Pulmonary artery endothelial cell (primary cell): ENCODE results near the gene SLC6A5. TPM values are rescaled to one million over a fixed set of nuclear protein-coding genes. Genes with fewer than 3 reads are reported as not detected.

Experiments
- DNase-seq: peaks from one replicate; pipeline ENCODE4 v3.0.0-alpha.2; 2011; ENCODE audit warnings: low read depth, low spot score
- total RNA-seq: library from RNA; depleted of rRNA; stranded (reverse); fragments of >200 nt; gene quantifications from 2 replicates; pipeline ENCODE4 v1.2.3, GENCODE V29; 2014

SLC6A5 gene
- total RNA-seq, 1 donor from 2014 or later: not detected

DNA sequence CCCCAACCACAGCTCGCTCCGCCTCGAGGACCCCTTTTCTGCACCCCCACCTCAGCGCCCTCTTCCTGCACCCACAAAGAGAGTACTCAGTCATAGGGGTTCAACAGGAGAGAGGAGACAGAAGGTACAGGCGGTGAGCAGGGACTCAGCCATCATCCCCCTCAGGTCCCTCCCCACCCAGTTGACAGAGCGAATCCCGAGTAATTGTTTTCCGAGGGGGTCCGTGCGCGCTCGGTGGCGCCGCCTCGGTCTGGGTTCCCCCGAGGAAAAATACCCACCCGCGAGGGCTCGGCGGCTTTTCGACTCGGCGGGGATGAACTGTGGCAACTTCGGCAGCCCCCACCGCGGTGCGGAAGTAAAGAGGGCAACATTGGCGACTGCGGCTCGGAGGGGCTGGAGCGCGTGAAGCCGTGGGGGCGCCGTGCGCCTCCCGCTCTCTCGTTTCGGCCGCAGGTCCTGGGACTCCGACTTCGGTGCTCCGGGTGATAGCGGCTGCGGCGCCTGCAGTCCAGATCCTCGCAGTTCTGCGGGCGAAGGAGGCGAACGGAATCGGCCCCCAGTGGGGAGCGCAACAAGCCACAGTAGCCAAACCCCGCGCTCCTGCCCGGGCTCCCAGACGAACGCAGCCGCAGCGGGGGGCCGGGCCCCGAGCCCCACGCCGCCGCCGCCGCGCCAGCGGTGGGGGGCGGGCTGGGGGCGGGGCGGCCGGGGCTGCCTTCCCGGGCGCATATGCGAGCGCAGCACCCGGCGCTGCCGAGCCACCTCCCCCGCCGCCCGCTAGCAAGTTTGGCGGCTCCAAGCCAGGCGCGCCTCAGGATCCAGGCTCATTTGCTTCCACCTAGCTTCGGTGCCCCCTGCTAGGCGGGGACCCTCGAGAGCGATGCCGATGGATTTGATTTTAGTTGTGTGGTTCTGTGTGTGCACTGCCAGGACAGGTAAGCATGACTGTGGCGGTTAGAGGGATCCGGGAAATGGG lies 69.7 kb downstream of the SLC6A5 start, which contains the start of gene NELL1:
Gene NELL1 (plus strand): TSS at position 743 of the 976 bp plus-strand sequence.
- no peak for DNase-seq

DNA sequence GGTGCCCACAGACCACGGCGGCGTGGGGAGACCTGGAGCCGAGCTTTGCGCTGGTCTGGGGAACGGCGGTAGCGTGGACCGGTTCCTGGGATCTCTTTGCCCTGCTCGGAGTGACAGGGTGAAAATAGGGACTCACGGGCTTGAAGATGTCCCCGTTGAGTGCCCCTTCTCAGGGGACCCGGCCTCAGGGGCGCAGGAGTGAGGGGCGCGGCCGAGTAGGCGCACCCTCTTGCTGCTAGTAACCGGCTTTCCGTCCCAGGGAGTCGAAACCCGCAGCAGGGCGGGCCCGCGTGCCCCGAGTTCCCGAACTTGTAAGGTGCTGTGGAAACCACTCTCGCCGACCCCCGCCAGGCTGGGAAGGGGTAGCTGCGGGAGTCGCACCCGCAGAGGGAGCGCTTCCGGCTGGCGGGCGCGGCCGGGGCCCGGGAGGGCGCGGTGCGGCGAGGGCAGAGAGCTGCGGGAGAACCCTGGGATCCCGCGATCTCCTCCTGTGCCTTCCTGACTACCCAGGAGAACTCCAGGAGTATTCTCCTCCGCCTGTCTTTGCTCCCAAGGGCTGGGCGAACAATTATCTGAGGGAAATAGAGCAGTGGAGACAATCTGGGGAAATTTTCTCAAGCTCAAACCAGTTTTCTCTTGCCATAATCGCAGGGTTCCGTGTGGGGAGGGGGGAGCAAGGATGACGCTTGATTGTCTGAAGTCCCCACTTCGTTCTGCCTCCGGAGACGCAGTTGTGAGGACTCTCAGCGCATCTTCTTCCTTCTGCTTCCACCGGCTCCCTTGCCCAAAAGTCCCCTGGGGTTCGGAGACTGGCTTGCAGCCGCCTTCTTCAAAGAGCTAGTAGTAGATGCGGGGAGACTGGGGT lies 70.6 kb downstream of the SLC6A5 start:
- no peak for DNase-seq

DNA sequence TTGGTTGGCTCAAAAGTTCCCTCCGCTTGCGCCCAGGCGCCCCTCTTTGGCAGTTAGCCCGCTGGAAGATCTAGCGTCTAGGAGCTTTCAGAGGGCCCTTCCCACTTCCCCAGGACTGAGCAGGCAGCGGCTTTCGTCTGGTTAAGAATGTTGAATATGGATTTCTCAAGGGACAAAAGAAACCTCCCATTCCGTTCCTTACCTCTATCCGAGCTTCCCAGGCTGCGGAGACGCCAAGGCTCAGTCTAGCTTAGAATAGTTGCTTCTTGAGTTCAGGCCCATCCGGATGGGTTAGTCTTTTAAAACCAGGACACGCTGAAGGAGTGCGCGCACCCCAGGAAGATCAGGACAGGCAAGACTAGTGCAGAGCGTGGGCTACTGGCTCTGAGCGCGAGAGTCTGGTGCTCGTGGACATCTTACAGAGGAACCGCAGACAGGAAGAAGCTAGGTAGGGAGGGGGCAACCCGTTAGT lies 71.6 kb downstream of the SLC6A5 start:
- no peak for DNase-seq

DNA sequence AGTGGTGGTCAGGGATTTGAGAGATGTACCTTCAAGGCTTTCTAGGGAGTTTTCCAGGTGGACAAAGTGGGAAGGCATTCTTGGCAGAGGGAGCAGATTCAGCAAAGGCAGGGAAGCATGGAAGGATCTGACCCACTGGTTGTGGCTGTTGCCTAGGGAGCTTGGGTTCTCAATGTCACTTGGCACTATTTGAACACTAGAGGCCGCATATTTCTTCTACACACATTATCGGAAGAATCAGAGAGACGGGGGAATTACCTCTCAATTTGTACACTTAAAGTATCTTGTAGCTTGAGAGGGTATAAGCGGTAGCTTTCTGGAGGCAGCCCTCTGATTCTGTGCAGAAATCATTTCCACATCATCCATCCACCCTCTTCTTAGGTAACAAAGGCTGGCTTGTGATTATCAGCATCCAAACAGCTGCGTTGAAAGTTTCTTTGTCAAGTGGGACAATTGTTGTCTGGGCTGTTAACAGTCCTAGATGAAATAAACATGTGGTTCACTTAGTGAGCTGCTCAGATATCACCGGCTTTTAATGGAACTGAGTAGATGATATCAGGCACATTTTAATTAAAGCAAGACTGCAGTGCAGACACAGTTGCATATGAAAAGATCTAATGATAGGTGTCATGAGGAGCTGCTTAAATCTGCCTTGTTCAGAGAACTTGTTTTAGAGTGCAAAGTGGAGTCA lies 72.6 kb downstream of the SLC6A5 start:
- no peak for DNase-seq

DNA sequence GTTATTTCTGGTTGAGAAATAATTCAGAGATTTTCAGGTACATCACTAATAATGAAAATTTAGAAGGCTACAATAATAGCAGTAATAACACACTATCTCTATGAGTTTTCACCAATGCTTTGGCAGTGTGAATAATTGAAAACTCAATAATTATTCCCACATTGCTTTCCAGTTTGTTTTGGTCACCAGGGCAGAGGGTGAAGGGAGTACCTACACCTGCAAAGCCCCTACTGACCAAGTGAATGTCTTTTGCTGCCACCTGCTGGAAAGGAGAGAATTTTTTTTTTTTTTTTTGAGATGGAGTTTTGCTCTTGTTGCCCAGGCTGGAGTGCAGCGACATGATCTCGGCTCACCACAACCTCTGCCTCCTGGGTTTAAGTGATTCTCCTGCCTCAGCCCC lies 73.2 kb downstream of the SLC6A5 start:
- DNase-seq: no peak

DNA sequence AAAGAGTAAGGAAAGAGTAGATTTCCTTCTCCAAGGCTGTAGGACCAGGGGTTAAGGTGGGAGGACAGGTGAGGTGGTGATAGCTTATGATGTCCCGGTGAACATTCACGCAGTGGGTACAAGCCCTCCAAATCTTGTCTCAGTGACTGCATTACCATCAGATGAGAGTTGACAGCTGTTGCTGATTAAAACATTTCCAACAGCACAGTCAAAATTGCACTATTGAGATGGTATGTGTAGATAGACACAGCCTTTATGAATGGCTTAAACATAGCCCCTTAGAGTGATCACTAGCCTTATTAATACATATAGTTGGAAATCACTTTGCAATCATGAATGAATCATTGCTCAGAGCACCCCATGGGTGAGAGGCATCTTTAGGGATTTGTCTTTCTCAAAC lies 77.2 kb downstream of the SLC6A5 start:
- no peak for DNase-seq

DNA sequence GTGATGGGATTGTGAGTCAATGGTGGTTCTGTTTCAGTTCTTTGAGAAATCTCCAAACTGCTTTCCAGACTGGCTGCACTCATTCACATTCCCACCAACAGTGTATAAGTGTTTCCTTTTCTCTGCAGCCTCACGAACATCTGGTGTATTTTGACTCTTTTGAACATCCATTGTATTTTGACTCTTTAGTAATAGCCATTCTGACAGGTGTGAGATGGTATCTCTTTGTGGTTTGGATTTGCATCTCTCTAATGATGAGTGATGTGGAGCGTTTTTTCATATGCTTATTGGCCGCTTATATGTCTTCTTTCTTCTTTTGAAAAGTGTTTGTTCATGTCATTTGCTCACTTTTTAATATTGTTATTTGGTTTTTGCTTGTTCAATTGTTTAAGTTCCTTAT lies 89.4 kb downstream of the SLC6A5 start:
- no peak for DNase-seq

DNA sequence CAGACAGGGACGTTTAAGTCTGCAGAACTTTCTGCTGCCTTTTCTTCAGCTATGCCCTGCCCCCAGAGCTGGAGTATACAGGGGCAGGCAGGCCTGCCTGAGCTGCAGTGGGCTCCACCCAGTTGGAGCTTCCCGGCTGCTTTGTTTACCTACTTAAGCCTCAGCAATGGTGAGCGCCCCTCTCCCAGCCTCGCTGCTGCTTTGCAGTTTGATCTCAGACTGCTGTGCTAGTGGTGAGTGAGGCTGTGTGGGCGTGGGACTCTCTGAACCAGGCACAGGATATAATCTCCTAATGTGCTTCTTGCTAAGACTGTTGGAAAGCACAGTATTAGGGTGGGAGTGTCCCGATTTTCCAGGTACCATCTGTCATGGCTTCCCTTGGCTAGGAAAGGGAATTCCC lies 108.5 kb downstream of the SLC6A5 start:
- no peak for DNase-seq

Other genes starting within 250 kb of the SLC6A5 start
- 52.8 and 118 TPM in 2 replicates for gene HTATIP2, start 235.9 kb upstream of the SLC6A5 start, total RNA-seq
- 21.4 and 23.8 TPM in 2 replicates for gene PRMT3, start 211.9 kb upstream of the SLC6A5 start, total RNA-seq
- gene NELL1, start 70.0 kb downstream of the SLC6A5 start, total RNA-seq: not detected in 2 replicates